ENCODE data around the gene DBT. TPM values are rescaled to one million over a fixed set of nuclear protein-coding genes. Genes with fewer than 3 reads are reported as not detected.

Gene DBT
- total and polyA plus RNA-seq, 7 donors = 3.6 to 28.2 (median 16.1) TPM

GRCh38 chr1:100219883-100220282 is 29.8 kb downstream of the DBT start:
- intact Hi-C loops (cut with DNase I) = no loop called here
- H3K4me3 ChIP-seq = no peak overlapping the region
- WGBS, 3 donors = 98% methylated on average over 2 of the region's 2 CpGs
- H3K36me3 ChIP-seq (ENCODE audit: insufficient read depth in 1 of 2, low read depth in 1 of 2) = peaks cover 0 to 61% of the 10 kb centered on the region in 2 donors
- no peaks in the 10 kb centered on the region for H3K9me3 ChIP-seq
- DNase-seq (no peak), ATAC-seq (no peak)
- no peaks in the 10 kb centered on the region for H3K27me3 ChIP-seq (ENCODE audit: insufficient read depth in 3 of 3, low read length in 2 of 3)
- peaks cover 8% of the 10 kb centered on the region for H3K4me1 ChIP-seq
- TF ChIP-seq CTCF (IDR thresholded peaks at IDR 0.05) = no peak
- H3K27ac ChIP-seq = no peak overlapping the region

- WGBS, 3 donors = 75 to 81% (median 77%) methylated on average over 6 of the region's 6 CpGs
- ATAC-seq (no peak), DNase-seq (no peak)
- Histone ChIP-seq H3K27ac (no peak overlapping the region), H3K36me3 (ENCODE audit: insufficient read depth in 1 of 2, low read depth in 1 of 2) (peaks cover under 1 to 65% of the 10 kb centered on the region in 2 donors), H3K4me3 (no peak overlapping the region), H3K4me1 (peaks cover 8% of the 10 kb centered on the region), H3K27me3 (ENCODE audit: insufficient read depth in 3 of 3, low read length in 2 of 3) (no peaks in the 10 kb centered on the region), H3K9me3 (no peaks in the 10 kb centered on the region)
- intact Hi-C loops (cut with DNase I) = no loop called here
- no peak for TF ChIP-seq CTCF (IDR thresholded peaks at IDR 0.05)
These were observed 30.2 kb downstream of the DBT start for GRCh38 chr1:100219457-100219856.

GRCh38 chr1:100217834-100218233 is 31.8 kb downstream of the DBT start:
- no peaks in the 10 kb centered on the region for H3K9me3 ChIP-seq
- H3K27ac ChIP-seq = no peak overlapping the region
- H3K36me3 ChIP-seq (ENCODE audit: insufficient read depth in 1 of 2, low read depth in 1 of 2) = peaks cover 3 to 77% of the 10 kb centered on the region in 2 donors
- ATAC-seq (peak in 3 of 4 donors; percentile 39 to 78 (median 70)), DNase-seq (no peak)
- peaks cover 8% of the 10 kb centered on the region for H3K4me1 ChIP-seq
- no peak overlapping the region for H3K4me3 ChIP-seq
- intact Hi-C loops (cut with DNase I) = no loop called here
- TF ChIP-seq CTCF (IDR thresholded peaks at IDR 0.05) = no peak
- 36 to 41% (median 41%) methylated on average over 2 of the region's 2 CpGs for WGBS, 3 donors
- H3K27me3 ChIP-seq (ENCODE audit: insufficient read depth in 3 of 3, low read length in 2 of 3) = no peaks in the 10 kb centered on the region

GRCh38 chr1:100215101-100215500 is 34.5 kb downstream of the DBT start:
- intact Hi-C loops (cut with DNase I) = no loop called here
- 93 to 98% (median 93%) methylated on average over 1 of the region's 1 CpG for WGBS, 3 donors
- H3K9me3 ChIP-seq = no peaks in the 10 kb centered on the region
- no peak overlapping the region for H3K27ac ChIP-seq
- TF ChIP-seq CTCF (IDR thresholded peaks at IDR 0.05) = no peak
- DNase-seq (no peak), ATAC-seq (no peak)
- no peaks in the 10 kb centered on the region for H3K27me3 ChIP-seq (ENCODE audit: insufficient read depth in 3 of 3, low read length in 2 of 3)
- no peak overlapping the region for H3K4me3 ChIP-seq
- H3K4me1 ChIP-seq = peaks cover 8% of the 10 kb centered on the region
- peaks cover 6 to 89% of the 10 kb centered on the region in 2 donors for H3K36me3 ChIP-seq (ENCODE audit: insufficient read depth in 1 of 2, low read depth in 1 of 2)

- DNase-seq (no peak), ATAC-seq (no peak)
- H3K27ac ChIP-seq = no peak overlapping the region
- 96 to 98% (median 97%) methylated on average over 36 to 37 of the region's 37 CpGs for WGBS, 3 donors
- no peaks in the 10 kb centered on the region for H3K9me3 ChIP-seq
- no peak overlapping the region for H3K4me3 ChIP-seq
- peaks cover 6 to 99% of the 10 kb centered on the region in 2 donors for H3K36me3 ChIP-seq (ENCODE audit: insufficient read depth in 1 of 2, low read depth in 1 of 2)
- H3K4me1 ChIP-seq = peaks cover 4% of the 10 kb centered on the region
- no peak for TF ChIP-seq CTCF (IDR thresholded peaks at IDR 0.05)
- H3K27me3 ChIP-seq (ENCODE audit: insufficient read depth in 3 of 3, low read length in 2 of 3) = no peaks in the 10 kb centered on the region
- intact Hi-C loops (cut with DNase I) = no loop called here
These were observed 36.5 kb downstream of the DBT start for GRCh38 chr1:100213141-100213540.

Data from psoas muscle (tissue), 8 donors.